Testis (tissue), 3 donors: ENCODE data around the gene STEEP1. TPM values are rescaled to one million over a fixed set of nuclear protein-coding genes. Genes with fewer than 3 reads are reported as not detected.

ENCODE experiments used
- DNase-seq: peaks from one replicate; pipeline ENCODE4 v3.0.0-alpha.2; 2019
- H3K27ac ChIP-seq, 2 donors: fragments of 200-600 bp; sonication (generic); one replicate each; pipeline ENCODE4 v1.5.1; 2019
- H3K27me3 ChIP-seq: fragments of 200-600 bp; sonication (generic); one replicate; pipeline ENCODE4 v1.5.1; 2019
- H3K36me3 ChIP-seq: fragments of 200-600 bp; sonication (generic); one replicate; pipeline ENCODE4 v1.5.1; 2017; ENCODE audit warnings: low read depth; ENCODE audit errors: missing control alignments
- H3K4me1 ChIP-seq: fragments of 200-600 bp; sonication (generic); one replicate; pipeline ENCODE4 v1.5.1; 2019
- H3K4me3 ChIP-seq, 2 donors: fragments of 200-600 bp; sonication (generic); one replicate each; pipeline ENCODE4 v1.5.1; 2017 to 2019
- H3K9me3 ChIP-seq: fragments of 200-600 bp; sonication (generic); one replicate; pipeline ENCODE4 v1.5.1; 2017
- CTCF ChIP-seq, 3 experiments: fragments of 450-650 bp in 2 of 3; fragments of 200-600 bp in 1 of 3; sonication (generic) in 1 of 3; IDR thresholded peaks; one replicate each; pipeline ENCODE4 v1.5.1; 2016 to 2019; ENCODE audit warnings: antibody characterized with exemption in 3 of 3, mild to moderate bottlenecking in 2 of 3, moderate library complexity in 1 of 3
- POLR2A ChIP-seq: fragments of 450-650 bp; IDR thresholded peaks from one replicate; pipeline ENCODE4 v1.6.1; 2017; ENCODE audit warnings: antibody characterized with exemption, mild to moderate bottlenecking, moderate library complexity
- WGBS, 2 donors: methylation state at CpG; one replicate each; pipeline ENCODE4 v1.1.5; 2018; 5-methylcytosine and 5-hydroxymethylcytosine counted together
- intact Hi-C: fragments of 100-400 bp; cut with DNase I; formaldehyde crosslinking; loops from one replicate; pipeline ENCODE4 v1.15.1; 2023; ENCODE audit warnings: low total_unique reads
- polyA plus RNA-seq: library from polyadenylated mRNA; stranded (reverse); fragments of 350-450 nt; fragmentation: Illumina TruSeq; extraction: RNeasy Lipid Tissue Mini Kit (QIAGEN cat#74804); gene quantifications from one replicate; pipeline ENCODE4 v1.2.3, GENCODE V29; 2014; ENCODE audit warnings: low read depth, low replicate concordance; ENCODE audit not compliant: insufficient read depth
- total RNA-seq, 2 donors: library from RNA; depleted of rRNA; stranded (reverse); fragments of >200 nt; gene quantifications; one replicate each; pipeline ENCODE4 v1.2.3, GENCODE V29; 2016

STEEP1 gene
- total and polyA plus RNA-seq, 3 donors from 2014 or later: 24.8 to 43.4 (median 41.9) TPM

- Histone ChIP-seq H3K4me1 (no peaks in the 10 kb centered on the region), H3K4me3 (no peak overlapping the region), H3K9me3 (no peaks in the 10 kb centered on the region), H3K27me3 (no peaks in the 10 kb centered on the region), H3K27ac (no peak overlapping the region), H3K36me3 (no peaks in the 10 kb centered on the region)
- TF ChIP-seq POLR2A (no peak), CTCF (IDR thresholded peaks at IDR 0.05) (no peak)
- WGBS, 2 donors: 65 to 69% methylated on average over 2 of the region's 2 CpGs
- no peak for DNase-seq
- intact Hi-C loops: no loop called here
Measured at GRCh38 chrX:119539872-119540271, 25.3 kb downstream of the STEEP1 start.

DNA sequence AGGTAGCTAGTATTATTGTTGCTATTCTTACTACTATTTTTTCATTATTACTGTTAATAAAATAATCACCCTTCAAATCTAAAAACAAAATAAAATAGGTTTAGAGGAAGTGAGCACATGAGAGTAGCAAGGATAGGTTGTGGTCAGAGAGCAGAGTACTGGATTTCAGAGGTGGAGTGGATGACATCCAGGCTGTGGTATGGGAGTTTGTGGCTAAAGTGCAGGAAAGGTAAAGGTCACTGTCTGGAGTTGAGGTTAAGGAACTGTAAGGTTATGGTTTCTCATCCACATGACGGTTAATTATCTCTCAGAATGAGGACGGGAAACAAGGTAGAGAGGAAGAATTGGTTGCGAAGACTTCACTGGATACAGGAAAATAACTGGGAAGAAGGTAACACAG is 27.7 kb downstream of the STEEP1 start:
- intact Hi-C loops: no loop called here
- no peaks in the 10 kb centered on the region for H3K27me3 ChIP-seq
- H3K27ac ChIP-seq: no peak overlapping the region
- no peak overlapping the region for H3K4me3 ChIP-seq
- H3K4me1 ChIP-seq: no peaks in the 10 kb centered on the region
- H3K9me3 ChIP-seq: no peaks in the 10 kb centered on the region
- TF ChIP-seq POLR2A (no peak), CTCF (IDR thresholded peaks at IDR 0.05) (no peak)
- DNase-seq: no peak
- no peaks in the 10 kb centered on the region for H3K36me3 ChIP-seq
- WGBS, 2 donors: 47 to 58% methylated on average over 3 of the region's 3 CpGs

DNA sequence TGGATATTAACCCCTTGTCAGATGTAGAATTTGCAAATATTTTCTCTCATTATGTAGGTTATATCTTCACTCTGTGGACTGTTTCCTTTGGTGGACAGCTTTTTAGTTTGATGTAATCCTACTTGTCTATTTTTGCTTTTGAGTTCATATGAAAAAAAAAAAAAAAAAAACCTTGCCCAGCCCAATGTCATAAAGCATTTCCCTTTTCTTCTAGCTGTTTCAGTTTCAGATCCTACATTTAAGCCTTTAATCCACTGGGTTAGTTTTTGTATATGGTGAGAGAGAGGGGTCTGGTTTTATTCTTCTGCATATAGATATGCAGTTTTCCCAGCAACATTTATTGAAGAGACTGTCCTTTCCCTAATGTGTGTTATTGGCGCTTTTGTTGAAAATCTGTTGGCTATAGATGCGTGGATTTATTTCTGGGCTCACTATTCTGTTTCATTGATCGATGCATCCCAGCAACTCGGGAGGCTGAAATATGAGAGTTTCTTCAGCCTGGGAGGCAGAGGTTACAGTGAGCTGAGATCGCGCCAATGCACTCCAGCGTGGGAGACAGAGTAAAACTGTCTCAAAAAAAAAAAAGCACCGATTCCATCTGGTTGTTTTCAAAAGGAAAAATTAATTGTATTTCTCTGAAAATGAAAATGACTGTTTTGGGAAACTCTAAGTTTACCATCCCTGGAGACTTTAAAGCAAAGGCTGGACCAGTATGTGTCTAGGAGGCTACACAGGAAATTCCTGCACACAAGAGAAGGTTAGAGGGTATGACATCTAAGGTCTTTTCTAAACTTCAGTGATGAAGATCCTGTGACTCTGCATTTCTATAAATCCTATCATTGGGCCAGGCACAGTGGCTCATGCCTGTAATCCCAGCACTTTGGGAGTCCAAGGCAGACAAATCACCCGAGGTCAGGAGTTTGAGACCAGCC is 35.6 kb downstream of the STEEP1 start:
- Histone ChIP-seq H3K36me3 (no peaks in the 10 kb centered on the region), H3K9me3 (no peaks in the 10 kb centered on the region), H3K27me3 (no peaks in the 10 kb centered on the region), H3K4me1 (no peaks in the 10 kb centered on the region), H3K4me3 (no peak overlapping the region), H3K27ac (no peak overlapping the region)
- TF ChIP-seq POLR2A (no peak), CTCF (IDR thresholded peaks at IDR 0.05) (no peak)
- no peak for DNase-seq
- intact Hi-C loops: no loop called here
- WGBS, 2 donors: 28 to 36% methylated on average over 3 to 9 of the region's 9 CpGs

- intact Hi-C loops: no loop called here
- H3K36me3 ChIP-seq: no peaks in the 10 kb centered on the region
- no peaks in the 10 kb centered on the region for H3K27me3 ChIP-seq
- no peak for DNase-seq
- no peaks in the 10 kb centered on the region for H3K9me3 ChIP-seq
- WGBS, 2 donors: 36 to 43% methylated on average over 1 of the region's 1 CpG
- no peak overlapping the region for H3K27ac ChIP-seq
- no peak for TF ChIP-seq CTCF (IDR thresholded peaks at IDR 0.05)
- TF ChIP-seq POLR2A: no peak
- no peak overlapping the region for H3K4me3 ChIP-seq
- H3K4me1 ChIP-seq: no peaks in the 10 kb centered on the region
Measured at GRCh38 chrX:119523664-119524184, 41.5 kb downstream of the STEEP1 start.
